Stimulated activated CD4-positive, alpha-beta T cell treated with anti-CD3 and anti-CD28 coated beads, Interleukin-1b, Interleukin-23, amount 100 ng/mL, for 48 hours (primary cell): ENCODE data around the gene TFDP2.
"Not testable (repeated sequence)": the region's sequence is repeated elsewhere in the genome, so short reads cannot be mapped to it uniquely, and the experiment has no call there.

Experiments
- DNase-seq: peaks from one replicate; pipeline ENCODE4 v3.0.0-alpha.2; 2020

TFDP2 gene

DNA sequence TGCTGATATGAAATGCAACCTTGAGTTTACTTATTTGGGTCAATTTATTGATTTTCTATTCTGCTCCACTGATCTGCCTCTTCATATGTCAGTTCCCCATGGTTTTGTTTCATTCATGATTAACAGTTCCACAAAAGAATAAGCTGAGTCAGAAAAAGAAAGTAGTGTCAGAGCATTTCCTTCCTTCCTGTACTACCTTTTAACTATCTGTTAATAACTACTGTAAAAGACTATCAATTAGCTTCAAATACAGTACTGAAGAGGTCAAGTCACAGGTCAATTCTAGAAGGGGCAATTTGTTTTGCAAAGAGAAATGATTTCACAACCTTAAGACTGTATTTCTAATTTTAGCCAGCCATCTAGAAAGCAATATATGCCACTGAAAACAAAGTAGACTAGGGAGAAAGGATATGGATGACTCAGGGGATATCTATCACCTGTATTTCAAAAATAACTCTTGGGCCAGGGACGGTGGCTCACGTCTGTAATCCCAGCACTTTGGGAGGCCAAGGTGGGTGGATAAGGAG lies 129.5 kb downstream of the TFDP2 start:
- DNase-seq, result no peak

DNA sequence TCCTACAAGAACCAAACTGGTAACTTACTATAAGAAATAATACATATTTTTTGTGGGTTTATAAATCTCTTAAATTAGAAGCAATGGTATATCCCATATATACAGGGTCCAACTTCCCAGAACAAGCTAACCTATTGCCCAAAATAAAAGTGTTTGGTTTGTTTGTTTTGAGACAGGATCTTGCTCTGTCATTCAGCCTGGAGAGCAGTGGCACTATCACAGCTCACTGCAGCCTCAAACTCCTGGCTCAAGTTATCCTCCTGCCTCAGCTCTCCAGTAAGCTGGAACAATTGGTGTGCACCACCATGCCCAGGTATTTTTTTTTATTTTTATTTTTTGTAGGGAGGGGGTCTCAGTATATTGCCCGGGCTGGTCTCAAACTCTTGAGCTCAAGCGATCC lies 135.4 kb downstream of the TFDP2 start:
- no peak for DNase-seq

DNA sequence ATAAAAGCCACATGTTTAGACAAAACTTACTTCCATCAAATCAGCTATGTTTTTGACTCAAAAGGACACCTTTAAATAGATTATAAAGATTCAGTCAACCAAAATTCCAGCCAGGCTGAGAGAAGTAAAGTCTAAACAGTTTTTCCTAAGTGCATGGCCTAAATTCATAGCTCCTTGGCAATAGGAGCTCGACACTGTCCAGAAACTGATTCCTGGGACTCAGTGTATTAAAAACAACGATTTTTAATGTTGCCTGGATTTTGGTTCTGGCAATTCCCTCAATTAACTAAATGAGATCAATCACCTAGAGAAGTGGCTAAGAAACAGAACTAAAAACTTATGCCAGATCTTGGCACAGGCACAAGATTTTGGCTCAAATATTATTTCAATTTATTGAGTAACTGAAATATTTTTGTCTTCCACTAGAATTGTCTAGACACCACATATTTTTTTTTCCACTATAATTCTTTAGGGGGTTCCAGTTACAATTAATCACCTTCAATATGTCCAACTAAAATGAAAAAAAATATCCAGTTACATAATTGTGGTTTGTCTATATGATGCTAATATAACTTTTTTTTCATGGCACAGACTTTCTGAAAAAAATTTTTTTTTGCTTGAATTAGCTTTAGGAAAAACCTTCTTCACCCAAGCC lies 135.9 kb downstream of the TFDP2 start:
- DNase-seq, result no peak

DNA sequence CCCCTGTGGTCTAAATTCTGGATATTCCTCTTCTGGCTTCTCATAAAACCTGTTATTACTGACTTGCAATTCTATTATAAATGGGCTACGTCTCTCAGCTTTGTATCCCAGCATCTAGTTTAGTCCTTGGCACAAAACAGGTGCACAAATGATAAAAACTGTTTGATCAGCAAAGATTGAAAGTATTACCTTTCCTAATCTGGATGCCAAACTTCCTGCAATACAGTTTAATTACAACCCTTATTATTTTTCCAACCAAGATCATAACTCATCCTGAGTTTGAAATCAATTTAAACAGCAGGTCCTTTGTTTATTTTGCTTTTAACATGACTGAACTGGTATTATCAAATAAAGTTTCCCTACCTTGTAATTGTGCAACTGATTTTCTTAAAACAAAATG lies 140.3 kb downstream of the TFDP2 start:
- DNase-seq, result no peak

DNA sequence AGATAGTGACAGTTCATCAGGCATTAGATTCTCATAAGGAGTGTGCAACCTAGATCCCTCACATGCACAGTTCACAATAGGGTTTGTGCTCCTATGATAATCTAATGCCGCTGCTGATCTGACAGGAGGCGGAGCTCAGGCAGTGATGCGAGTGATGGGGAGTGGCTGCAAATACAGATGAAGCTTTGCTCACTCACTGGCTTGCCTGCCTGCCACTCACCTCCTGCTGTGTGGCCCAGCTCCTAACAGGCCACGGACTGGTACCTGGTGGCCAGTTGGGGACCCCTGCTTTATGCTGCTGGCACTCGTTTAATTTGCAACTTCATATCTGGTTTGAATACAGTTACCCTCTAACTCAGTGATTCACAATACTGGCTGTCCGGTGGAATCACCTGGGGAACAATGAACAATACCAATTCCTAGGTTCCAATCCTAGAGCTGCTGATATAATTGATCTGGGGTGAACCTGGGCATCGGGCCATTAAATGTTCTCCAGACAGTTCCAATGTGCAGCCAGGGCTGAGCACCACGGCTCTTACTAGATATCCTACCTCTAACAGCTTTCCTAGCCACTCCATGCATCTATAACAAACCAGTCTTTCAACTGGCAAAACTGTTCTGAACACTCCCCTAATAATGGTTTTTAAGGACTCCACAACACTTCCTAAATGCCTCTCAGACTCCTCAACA lies 141.5 kb downstream of the TFDP2 start:
- DNase-seq, result no peak

DNA sequence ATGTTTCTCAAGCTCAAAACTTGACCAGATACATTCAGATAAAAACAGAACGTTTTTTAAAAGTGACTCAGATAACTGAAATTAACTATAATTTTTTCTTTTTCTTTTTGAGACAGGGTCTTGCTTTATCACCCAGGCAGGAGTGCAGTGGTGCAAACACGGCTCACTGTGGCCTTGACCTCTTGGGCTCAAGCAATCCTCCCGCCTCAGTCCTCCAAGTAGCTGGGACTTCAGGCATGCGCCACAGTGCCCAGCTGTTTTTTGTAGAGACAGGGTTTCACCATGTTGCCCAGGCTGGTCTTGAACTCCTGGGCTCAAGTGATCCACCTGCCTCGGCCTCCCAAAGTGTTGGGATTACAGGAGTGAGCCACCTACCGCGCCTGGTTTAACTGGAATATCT lies 144.4 kb downstream of the TFDP2 start:
- DNase-seq, result not testable (repeated sequence)

DNA sequence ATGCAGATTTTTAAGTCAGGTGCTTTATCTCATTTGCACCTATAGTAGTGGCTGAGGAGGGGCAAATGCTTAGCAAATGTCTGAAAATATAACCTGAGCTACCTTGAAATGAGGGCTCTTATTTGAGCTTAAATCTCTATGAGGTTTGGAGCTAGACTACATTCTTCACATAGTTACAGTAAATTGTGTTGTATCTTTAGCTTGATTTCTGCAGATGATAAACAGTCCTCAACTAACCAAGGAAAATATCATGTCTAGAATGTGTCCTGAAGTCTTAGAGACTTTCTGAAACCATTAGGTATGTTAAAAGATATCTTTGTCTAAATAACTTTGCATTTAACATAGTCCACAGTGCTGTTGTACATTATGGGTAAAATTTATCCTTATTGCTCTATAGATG lies 145.3 kb downstream of the TFDP2 start:
- DNase-seq, result no peak

DNA sequence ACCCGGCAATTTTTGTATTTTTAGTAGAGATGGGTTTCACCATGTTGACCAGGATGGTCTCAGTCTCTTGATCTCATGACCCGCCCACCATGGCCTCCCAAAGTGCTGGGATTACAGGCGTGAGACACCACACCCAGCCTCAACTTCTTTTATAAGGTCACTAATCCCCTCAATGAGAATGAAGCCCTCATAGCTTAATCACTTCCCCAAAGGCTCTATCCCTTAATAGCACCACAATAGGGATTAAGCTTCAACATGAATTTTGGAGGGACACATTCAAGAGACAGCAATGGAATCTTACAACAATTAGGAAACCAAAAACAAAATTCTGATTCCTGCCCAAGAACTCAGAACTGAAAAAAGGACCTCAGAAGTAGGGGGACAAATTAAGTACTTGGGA lies 146.1 kb downstream of the TFDP2 start:
- no peak for DNase-seq

DNA sequence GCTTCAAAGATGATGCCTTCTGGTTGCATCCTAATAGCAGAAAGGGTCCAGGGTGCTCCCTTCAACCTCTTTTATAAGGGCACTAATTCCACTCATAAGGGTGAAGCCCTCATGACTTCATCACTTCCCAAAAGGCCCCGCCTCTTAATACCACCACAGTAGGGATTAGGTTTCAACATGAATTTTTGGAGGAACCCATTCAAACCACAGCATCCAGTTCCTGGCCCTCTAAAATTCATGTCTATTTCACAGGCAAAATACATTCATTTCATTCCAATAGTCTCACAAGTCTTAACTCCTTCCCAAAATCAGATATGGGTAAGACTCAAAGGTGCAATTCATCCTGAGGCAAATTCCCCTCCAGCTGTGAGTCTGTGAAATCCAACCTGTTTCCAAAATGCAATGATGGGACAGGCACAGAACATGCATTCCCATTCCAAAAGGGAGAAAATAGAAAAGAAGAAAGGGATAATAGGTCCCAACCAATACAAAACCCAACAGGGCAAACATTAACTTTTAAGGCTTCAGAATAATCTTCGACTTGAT lies 148.9 kb downstream of the TFDP2 start:
- DNase-seq, result no peak

DNA sequence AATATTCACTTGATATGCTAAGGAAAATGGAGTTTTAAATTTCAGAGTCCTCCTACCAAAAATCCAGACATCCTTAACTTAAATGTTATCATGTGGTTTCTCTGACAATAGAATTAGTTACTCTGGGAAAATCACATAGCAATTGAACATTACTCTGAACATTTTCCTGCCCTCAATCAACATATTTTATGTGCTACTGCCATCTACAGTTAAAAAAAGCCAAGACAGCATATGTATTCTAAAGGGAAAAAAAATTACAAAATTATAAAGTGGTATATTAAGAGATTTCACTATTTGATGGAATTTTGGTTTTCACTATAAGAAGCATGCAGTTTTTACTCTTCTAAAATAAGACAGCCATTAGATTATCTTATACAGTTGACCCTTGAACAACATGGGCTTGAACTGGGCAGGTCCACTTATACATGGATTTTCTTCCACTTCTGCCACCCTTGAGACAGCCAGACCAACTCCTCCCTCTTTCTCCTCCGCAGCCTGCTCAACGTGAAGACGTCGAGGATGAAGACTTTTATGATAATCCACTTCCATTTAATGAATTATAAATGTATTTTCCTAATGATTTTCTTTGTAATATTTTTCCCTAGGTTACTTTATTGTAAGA lies 150.6 kb downstream of the TFDP2 start:
- DNase-seq, result no peak

DNA sequence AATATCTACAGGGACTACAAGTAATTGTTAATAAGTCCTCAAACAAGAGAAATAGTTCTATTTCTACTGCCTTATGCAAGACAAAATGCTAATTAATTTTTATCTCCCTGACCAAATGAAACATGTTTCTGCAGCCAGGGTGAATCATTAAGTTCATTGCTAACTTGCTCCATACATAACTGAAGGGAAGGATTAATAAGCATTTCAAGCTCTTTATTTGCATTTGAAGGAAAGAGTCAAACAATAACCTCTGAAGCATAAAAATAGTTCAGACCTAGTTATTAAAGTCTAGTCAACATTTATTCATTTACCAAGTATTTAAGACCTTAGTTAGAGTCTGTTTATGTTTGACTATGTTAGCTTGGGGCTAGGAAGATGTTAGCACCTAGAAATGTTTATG lies 152.9 kb downstream of the TFDP2 start:
- no peak for DNase-seq

DNA sequence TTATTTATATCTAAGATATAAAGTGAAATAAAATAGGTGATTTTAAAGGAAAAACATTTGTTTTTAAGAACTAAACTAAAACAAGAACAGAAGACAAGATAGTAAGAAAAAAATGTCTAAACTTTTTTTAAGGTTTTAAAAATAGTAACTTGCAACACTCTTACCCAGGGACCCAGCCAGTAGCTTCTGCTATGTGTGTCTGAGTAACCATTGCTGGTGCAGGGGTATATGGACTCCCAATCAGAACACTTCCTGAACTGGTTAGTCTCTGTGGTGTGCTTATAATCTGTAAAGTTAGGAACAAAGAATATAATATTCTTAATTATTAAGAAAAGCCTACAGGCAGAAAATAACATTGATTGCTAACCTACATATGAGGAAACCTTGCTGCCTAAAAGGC lies 154.5 kb downstream of the TFDP2 start:
- DNase-seq, result no peak

DNA sequence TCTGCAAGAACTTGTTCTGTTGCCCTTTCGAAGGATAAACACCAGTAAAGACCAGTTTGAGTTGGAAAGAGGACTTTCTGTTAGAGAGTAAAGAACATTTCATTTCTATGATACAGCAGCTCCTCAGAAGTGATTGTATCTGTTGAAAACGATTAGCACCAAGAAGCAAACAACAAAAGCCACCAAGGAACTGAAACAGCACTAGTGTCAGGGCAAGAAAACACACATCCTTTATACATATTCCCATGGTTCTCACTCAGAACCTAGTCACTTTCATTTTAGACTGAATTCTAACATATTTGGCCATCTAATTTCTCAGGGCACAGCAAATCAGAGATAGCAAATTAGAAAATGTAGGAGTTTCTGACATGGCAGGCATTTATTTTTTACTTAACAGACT lies 156.8 kb downstream of the TFDP2 start:
- DNase-seq, result no peak

DNA sequence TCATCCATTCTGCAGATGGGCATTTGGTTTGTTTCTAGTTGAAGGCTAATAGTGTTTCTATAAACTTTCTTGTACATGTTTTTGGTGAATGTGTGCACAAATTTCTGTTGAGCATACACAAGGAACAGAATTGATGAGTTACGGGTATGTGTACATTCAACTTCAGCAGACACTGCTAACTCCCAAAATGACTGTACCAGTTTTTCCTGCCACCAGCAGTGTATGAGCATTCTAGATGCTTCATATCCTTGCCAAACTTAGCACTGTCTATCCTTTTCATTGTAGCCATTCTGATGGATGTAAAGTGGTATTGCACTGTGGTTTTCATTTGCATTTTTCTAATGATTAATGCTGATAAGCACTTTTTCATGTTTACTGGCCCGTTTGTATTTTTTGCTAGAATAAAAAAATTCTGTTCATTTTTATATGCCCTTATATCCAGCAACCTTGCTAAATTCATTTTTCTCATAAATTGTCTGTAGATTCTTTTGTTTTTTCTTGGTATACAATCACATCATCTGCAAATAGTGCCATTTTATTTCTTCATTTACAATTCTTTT lies 162.7 kb downstream of the TFDP2 start:
- no peak for DNase-seq

DNA sequence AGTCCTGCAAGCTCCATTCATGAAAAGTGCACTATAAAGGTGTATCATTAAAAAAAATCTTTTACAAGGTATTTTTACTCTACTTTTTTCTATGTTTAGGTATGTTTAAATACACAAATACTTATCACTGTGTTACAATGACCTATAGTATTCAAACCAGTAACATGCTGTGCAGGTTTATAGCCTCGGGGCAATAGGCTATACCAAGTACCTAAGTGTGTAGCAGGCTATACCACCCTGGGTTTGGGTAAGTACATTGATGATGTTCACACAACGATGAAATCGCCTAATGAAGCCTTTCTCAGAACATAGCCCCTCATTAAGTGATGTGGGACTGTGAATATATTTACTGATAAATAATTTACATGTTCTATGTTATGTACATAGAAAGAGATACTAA lies 168.3 kb downstream of the TFDP2 start:
- no peak for DNase-seq

DNA sequence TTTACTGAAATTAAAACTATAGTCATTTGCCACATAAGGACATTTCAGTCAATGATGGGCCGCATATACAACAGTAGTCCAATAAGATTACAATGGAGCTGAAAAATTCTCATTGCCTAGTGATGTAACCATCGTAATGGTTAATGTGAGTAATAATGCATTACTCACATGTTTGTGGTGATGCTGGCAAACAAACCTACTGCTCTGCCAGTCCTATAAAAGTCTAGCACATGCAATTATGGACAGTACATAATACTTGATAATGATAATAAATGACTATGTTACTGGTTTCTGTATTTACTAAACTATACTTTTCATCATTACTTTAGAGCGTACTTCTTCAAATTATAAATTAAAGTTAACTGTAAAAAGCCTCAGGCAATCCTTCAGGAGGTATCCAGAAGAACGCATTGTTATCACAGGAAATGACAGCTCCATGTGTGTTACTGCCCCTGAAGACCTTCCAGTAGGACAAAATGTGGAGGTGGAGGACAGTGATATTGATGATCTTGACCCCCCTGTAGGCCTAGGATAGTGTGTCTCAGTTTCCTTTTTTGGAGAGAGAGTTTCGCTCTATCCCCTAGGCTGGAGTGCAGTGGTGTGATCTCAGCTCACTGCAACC lies 170.2 kb downstream of the TFDP2 start:
- DNase-seq, result no peak

DNA sequence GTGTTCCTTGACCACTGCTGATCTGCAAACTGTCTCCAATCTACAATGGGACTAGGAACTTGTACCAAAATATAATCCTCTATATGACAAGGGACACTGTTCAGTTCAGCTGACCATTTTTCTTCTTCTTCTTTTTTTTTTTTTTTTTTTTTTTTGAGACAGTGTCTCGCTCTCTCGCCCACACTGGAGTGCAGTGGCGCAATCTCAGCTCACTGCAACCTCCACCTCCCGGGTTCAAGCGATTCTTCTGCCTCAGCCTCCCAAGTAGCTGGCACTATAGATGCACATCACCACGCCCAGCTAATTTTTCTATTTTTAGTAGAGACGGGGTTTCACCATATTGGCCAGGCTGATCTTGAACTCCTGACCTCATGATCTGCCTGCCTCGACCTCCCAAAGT lies 174.6 kb downstream of the TFDP2 start:
- not testable (repeated sequence) for DNase-seq

DNA sequence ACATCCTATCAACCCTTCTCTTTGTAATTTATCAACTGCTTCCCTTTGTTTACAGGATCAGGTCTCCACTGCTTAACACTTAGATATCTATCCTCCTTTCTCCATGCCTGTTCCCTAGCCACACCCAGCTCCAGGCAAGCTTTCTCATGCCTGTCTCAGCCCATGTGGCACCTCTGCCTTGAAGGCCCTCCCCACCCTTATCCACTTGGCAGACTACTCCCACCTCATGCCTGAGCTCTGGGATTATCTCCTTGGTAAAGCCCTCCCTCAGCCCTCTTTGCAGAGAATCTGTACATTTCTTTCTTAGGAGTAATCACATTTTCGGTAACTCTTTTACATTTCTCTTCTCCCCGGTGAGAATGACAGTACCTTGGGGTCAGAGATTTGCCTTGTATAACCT lies 176.9 kb downstream of the TFDP2 start:
- DNase-seq, result no peak

DNA sequence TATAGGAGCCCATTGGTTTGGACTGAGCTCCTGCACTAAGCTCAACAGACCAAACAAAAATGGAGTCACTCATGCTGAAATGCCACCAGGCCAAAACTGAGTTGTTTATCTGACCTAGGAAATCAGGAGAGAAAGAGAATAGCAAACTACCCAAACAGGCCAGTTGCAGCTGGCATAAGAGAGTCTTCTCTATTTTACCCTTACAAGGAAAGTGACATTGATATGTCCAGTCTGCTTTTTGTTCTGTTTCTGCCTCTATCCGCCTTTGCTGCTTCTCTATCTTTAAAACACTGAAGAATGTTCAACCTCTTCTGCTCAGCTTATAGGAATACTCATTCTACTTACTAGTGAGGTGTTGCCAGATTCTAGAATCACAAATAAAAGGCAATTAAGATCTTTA lies 177.8 kb downstream of the TFDP2 start:
- no peak for DNase-seq

DNA sequence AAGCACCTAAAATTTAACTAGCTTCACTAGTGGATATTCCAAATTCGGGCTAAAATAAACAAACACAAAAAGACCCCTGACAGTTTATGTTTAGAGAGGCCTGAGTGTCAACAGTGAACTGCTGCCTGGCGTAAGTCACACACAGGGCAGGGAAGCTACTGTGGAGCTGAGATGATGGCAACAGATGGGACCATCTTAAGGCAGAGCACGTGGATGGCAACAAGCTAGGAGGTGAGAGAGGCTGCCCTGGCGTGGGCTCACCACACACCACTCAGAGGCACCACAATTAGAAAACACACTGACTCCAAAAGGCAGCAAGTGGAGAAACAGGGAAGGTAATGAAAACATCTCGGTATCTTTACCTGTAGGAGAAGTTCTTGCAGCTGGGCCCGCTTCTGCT lies 179.6 kb downstream of the TFDP2 start:
- no peak for DNase-seq

DNA sequence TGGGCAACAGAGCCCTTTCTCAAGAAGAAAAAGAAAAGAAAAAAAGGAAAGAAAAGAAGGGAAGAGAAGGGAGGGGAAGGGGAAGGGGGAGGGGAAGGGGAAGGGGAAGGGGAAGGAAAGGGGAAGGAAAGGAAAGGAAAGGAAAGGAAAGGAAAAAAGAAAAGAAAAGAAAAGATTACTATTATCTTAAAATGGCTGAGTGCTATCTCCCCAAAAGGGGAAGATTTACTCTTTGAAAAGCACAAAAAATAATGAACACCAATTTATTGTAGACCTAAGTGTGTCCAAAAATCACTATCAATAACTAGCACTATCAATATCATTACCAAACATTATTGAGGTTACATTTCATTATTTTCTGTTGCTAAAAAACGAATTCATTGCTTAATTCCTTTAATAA lies 183.9 kb downstream of the TFDP2 start:
- no peak for DNase-seq

DNA sequence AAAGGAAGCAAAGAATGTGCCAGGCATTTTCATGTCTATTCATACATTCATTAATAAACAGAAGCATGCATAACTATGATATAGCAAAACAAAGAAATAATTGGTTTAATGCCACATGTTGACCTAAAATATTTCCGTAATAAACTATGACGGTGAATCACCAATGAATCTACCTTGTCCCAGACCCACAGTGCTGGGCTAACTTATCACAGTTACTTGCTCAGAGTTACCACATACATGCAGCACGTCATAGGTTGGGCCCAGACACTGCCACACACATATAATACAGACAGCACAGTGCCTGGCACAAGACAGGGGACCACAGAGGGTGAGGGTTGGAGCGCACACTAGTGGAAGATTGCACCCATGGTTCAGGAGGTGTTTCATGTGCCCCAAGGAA lies 186.0 kb downstream of the TFDP2 start:
- DNase-seq, result no peak

DNA sequence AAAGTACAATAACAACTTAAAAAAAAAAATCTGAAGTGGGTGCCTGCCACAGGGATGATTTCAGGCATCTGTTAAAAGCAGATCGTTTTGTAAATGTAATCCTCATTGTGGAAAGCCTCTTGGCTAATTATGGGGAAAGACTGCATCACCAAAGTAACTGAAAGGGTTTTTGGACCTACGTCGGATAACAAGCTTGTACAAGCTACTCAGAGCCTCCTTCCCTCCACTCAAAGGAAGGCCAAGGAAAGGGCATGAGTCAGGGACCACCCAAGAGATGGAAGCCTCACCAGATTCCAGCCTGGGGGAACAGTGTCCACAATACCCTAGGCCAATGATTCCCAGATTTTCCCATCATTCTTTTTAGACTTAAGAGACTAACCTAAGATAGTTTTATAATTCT lies 188.6 kb downstream of the TFDP2 start:
- DNase-seq, result no peak
